DLD1 (cell line): ENCODE results near the gene ZC2HC1C.

Experiments
- in situ Hi-C: cut with HindIII; loops from 2 replicates; pipeline ENCODE4 v1.10.0; 2017; ENCODE audit warnings: low sequenced_read_pairs

The ZC2HC1C gene

DNA sequence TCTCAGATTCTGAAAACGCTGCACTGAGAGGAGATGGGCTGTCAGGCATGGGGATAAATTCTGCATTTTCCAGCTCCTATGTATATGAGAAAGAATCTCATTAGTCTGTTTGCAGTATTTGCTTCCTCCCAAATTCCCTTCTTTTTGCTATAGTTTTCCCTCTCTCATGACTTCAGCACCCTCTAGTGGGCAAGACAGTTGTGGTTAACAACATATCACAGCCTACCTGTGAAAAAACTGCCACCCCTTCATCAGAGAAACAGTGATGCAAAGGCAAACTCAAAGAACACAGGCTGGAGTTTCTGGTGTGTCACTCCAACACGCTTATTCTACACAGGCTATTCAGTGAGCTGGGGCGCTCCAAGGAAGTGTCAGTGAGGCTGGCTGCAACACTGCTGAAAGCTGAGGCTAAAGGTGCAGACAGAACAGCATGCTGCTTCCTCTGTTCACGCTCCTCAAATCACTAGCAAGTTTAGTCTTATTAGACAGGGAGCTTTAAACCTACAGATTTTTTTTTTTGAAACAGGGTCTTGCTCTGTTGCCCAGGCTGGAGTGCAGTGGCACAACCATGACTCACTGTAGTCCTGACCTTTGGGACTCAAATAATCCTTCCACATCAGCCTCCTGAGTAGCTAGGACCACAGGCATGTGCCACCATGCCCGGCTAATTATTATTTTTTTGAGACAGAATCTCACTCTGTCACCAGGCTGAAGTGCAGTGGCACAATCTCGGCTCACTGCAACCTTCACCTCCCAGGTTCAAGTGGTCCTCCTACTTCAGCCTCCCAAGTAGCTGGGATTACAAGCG is 19.3 kb downstream of the ZC2HC1C start:
- in situ Hi-C loops, result no loop called here

DNA sequence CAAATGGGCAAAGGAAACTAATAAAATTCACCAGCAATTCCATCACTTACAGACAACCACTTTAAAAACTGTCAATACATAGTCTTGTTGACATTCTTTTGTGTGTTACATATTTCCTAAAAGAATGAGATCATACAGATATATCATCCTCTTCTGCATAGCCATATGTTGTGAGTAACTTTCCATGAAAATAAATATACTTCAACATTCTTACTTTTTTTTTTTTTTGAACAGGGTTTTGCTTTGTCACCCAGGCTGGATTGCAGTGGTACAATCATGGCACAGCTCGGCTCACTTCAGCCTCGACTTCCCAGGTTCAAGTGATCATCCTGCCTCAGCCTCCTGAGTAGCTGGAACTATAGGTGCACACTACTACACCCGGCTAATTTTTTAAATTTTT is 20.9 kb downstream of the ZC2HC1C start:
- in situ Hi-C loops, result no loop called here

DNA sequence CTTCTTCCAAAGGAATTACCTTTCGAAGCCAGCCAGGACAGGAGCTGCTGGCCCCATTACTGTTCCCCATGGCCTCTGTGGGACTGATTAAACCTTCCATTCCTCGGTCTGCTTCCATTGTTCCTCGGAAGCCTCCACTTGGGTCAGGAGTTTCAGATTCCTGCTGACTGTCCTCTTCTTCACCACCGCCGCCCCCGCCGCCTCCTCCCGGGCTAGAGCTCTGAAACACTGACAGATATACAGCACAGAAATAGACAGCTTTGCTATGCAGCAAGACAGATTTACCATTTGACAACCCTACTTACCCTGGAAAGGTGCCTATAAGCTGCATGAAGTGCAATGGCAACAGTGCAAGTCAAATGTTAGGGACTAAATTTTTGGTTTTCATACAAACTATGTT is 21.8 kb downstream of the ZC2HC1C start:
- in situ Hi-C loops, result no loop called here

DNA sequence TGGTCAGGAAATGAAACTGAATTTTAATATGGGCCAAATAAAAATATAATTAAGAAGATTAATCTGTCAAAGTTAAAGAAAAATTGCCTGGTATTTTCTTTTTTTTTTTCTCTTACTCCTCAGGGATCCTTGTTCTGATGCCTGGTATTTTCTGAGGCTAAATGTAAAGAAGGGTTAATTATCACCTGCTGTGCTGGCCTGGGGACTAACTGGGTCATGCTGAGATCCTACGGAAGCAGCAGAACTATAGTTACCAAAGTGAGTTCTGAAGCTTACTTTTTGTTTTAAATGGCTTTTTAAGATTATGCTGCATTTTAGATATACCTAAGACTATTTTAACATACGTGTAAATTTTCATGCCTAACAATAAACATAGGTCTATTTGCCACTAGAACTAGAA is 23.3 kb downstream of the ZC2HC1C start:
- in situ Hi-C loops, result no loop called here

DNA sequence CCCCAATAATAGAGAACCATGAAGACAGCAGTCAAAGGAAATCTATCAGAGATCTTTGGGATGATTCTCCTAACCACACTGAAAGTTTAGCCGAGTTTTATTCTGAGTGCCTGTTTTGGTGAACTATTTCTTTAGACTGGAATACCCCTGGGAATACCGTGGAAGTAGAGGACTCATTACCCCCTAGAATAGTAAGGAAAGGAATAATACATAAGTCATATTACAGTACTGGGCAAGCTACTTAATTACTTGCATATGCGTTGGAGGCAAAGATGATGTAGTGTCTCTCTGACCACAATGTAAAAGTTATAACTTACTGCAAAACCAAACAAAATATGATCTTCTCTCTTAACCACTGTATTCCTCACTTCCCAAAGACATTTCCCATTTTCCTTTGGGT is 25.5 kb downstream of the ZC2HC1C start:
- in situ Hi-C loops, result no loop called here

DNA sequence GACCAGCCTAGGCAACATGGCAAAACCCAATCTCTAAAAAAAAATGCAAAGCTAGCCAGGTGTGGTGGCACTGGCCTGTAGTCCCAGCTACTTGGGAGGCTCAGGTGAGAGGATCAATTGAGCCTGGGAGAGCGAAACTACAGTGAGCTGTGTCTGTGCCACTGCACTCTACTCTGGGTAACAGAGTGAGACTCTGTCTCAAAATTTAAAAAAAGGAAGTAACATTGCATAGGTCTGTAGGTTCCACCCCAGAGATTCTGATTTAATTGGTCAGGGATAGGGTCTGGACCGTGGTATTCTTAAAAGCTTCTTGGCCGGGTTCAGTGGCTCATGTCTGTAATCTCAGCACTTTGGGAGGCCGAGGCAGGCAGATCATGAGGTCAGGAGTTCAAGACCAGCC is 26.2 kb downstream of the ZC2HC1C start:
- in situ Hi-C loops, result no loop called here

DNA sequence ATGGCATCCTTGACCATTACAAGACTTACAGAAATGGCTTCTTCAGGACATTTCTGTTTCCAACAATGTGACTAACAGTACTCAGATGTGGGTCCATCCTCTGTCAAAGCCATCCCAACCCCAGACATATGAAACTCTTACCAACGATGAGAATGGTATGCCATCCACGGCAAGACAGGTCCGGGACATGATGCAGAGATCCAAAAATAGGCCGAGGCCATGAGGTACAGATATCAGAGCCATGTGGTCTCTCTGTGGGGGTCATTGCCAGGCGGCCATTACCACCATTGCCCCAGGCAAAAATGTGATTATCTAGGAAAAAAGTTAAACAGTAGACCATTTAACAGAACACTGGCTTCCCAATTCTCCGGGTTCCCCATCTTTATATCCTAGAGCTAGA is 27.5 kb downstream of the ZC2HC1C start:
- in situ Hi-C loops, result no loop called here

DNA sequence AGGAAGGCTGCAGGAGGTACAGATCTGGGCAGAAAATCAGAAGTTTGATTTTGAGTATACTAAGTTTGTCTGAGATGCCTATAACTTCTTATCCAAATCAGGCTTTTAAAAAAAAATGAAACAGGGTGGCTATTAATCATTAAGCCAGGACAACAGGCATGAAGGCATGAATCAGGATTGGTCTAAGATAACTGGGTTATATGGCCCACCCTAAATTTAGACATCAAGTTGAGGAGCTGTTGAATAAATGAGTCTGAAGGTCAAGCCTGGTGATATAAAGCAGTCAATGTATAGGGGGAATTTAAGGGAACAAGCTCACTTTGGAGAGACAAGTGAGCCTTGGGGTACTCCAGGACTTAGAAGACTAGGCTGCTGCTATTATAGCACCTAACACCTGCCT is 28.8 kb downstream of the ZC2HC1C start:
- in situ Hi-C loops, result no loop called here

DNA sequence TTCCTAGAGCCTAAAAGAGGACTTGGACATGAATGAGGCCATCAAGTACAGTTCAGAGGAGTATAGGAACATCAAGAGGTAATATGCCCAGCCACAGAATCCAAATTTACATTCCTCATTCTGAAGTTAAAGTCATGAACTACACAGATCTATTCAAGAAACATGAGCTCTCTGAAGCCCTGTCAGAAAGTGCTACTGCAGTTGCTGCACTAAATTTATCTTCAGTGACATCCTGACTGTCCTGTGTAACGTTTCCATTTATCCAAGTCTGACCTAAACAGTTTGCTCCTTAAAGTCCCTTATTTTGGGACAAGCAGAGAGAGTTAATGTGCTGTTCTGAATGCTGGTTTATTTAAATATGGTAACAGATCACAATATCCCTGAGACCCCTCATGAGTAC is 29.2 kb downstream of the ZC2HC1C start:
- in situ Hi-C loops, result no loop called here

DNA sequence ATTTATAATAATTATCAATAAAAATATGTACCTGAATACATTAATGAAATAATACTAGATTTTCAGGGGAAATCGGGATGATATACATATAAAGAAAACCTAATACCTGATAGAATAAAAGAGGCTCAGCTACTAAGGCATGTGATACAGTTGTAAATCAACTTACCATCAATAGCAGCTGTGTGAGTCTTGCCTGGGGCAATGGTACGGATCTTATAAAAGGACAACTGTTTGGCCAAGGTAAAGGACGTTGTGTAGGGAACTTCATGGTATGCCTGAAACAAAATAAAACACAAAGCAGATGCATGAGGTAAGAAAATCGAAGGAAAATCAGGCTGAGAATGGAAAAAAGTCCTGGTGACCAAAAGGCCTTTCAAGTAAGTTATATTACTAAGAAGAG is 32.0 kb downstream of the ZC2HC1C start:
- in situ Hi-C loops, result no loop called here

DNA sequence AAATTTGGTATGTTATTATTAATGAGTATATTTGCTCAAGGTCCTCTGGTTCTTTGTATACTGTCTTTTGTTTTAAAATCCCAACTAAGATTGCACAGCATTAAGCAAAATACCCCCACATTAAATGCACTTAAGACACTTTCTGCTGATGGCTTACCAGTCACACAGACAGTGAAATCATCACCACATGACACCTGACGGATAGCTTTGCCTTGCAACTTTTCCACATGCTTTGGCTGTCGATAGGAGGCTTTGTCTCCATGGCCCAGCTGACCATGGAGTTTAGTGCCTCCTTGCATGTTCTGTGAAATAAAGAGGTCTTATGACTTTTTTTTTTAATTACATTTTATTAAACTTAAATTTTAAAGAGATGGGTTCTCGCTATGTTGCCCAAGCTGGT is 37.7 kb downstream of the ZC2HC1C start:
- in situ Hi-C loops, result no loop called here

DNA sequence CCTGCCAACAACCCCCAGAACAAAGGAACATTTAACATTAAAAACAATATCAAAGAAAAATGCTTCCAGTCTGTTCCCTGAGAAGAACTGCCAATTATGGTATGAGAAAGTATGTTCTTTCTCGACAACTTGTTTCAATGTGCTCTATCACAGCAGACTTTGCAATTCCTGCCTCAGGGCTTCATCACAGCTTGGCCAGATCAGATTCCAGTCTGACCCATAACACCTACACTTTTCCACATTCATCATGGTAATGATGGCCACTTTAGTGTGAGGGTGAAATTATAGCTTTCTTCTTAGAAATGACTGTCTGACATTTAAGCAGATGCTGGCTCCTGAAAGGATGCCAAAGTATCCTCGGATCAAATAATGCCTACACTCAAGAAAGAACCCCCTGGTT is 40.4 kb downstream of the ZC2HC1C start:
- in situ Hi-C loops, result no loop called here

DNA sequence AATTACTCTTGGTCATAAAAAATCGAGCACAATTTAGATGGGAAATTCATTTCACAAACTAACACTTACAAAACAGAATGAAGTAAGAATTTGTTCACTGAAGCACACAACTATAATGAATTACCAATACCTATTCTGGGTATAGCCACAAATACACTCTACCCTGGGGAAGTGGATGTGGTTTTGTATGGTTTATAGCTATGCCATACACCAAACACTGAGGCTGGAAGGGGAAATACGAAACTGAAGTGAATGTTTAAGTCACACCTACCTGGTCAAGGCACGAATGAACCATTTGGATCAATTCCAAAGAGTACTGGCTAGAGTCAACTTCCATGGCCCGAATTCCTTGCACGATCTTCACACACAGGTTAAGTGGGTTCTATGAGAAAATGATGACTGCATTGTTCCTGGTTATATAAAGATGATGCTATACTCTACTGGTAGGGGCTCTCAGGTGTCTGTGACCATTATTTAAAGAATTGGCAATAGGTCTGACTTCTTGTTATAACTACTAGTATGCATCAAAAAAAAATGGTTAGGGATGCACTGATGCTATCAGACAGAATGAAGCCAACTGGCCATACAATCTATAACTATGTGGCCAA is 44.6 kb downstream of the ZC2HC1C start:
- in situ Hi-C loops, result no loop called here

DNA sequence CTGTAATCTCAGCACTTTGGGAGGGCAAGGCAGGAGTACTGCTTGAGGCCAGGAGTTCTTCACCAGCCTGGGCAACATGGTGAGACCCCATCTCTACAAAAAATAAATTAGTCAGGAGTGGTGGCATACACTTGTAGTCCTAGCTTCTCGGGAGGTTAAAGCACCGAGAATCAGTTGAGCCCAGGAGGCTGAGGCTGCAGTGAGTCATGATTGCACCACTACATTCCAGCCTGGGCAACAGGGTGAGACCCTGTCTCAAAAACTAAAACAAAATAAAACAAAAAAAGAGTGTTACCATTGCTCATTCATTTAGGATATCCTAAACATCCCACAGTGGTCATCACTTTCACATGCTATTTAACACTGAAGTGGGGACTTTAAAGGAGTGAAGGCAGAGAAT is 49.6 kb downstream of the ZC2HC1C start:
- in situ Hi-C loops, result no loop called here

DNA sequence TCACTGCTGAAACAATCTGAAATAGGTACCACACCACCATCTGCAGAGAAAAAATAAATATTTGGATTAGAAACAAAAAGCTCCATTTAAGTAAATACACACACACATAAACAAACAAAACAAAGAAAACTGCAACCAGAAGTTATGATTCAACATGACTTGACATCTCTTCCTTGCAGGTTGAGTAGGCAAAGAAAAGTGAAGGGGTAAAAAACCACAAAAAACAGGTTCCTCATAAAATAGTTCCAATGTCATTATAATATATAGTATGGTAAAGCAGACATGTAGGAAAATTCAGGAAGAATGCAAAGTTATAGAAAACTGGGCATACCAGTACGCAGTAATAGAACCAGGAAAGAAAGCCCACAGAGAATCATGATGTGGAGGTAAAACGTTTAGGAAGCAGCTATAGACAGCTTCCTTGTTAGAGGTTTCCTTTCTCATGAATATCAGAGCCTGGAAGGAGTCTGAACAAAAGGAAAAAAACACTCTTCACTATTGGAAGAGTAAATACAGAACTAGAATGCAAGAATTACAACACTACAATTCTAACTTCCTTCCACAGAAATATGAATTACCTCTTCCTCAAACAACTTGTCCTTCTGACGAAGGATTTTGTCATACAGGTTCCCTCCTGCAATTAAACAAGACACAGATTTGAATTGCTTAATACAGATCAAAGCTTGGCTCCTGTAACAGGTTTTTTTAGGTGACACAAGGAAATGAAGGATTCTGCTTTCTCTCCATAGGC is 51.3 kb downstream of the ZC2HC1C start:
- in situ Hi-C loops, result no loop called here

DNA sequence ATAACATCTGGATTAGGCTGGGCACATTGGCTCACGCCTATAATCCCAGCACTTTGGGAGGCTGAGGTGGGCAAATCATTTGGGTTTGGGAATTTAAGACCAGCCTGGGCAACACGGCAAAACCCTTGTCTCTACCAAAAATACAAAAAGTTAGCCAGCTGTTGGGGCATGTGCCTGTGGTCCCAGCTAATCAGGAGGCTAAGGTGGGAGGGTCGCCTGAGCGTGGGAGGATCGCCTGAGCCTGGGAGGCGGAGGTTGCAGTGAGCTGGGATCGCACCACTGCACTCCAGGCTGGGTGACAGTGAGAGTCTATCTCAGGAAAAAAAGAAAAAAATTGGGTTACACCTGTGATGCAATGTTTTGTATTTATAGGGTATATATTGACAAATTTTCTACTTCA is 52.1 kb downstream of the ZC2HC1C start:
- in situ Hi-C loops, result no loop called here

DNA sequence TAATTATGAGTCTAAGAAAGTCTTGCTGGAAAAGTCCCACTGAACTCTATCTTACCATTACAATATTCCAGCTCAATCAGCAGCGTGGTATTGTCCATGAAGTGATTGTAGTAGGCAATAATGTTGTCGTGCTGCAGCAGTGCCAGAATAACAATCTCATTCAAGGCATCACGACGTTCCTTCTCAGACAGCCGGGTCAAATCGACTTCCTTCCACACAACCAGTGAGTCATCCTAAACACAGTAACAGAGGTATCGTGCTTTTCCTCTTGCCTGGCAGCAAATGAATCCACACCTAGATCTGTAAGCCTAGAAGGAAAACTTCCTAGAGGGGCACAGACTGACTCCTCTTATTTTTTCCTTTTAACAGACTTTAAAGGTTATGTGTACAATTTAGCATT is 54.5 kb downstream of the ZC2HC1C start:
- in situ Hi-C loops, result no loop called here

DNA sequence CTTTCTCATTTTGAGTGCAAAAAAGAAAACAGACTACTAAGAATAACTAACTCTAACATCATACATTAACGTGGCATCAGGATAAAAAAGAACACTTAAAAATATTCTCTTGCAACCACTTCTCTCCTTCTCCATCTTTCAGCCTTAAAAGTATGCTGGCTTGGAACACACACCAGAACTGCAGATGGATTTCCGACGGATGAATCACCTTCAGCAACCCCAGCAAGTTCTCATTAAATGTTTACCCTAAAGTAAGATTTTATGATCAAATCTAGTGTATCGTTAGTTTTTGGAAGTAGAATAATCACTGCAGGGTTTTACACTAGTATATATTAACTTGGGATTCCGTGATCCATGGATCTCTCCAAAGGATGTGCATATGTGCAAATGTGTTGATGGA is 56.2 kb downstream of the ZC2HC1C start:
- in situ Hi-C loops, result loop anchor here (5.0 kb wide), 1 partner anchor 177 kb away; no protein-coding TSS in a partner anchor

DNA sequence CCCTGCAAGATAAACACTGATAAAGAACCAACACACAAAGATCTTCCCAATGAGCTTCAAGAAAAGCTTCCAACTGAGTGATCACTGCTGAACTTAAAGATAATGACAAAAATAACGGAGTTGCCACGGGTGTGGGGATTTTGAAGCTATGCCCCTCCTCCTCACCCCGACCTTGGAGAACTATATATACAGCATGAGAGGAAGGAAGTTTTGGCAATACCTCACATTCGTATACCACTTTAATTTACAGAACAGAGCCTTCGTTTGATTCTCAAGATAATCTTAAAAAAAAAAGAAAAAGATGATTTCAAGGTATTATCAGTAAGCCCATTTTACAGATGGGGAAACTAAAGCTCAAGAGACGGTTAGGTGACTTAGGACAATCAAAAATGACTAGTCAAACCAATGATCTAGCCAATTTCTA is 56.7 kb downstream of the ZC2HC1C start:
- in situ Hi-C loops, result loop anchor here (5.0 kb wide), 1 partner anchor 176 kb away; no protein-coding TSS in a partner anchor

DNA sequence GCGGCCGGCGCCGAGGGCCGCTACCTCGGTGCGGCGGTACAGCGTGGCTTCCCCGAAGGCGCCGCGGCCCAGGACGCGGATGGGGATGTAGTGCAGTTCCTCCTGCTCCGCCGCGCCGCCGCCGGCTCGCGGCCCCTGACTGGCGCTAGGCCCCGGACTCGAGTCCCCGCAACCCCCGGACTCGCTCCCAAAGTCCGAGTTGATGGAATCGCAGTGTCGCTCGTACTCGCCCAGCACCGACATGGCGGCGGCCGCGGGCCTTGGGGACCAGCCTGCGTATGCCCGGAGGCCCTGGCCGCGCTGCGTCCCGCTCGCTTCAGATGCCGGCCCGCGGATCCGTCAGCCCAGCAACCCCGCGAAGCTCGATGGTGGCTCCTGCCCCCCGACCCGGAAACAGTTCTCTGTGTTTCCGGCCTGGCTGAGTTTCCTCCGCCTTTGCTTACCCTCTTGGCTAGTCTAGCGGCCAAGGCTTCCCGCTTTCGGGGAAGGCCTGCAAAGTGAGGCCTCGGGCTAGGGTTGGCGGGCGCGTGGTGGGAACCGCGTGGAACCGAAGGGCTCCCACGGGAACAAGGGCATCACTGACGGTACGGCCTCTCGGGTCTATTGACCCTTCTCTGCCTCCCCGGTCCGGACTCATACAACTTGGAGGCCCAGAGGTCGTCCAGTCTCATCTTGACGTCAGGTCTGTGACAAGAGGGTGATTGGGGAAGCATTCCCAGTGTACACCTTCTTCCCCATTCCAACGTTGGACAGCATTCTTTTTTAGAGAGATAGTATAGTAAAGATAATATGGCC is 57.4 kb downstream of the ZC2HC1C start, which contains the start of gene NEK9:
TSS of gene NEK9 (minus strand) at position 370 of the 795 bp plus-strand sequence. CDS start at position 243, 127 bp downstream.
- in situ Hi-C loops, result loop anchor here (5.0 kb wide), 1 partner anchor 175 kb away; no protein-coding TSS in a partner anchor

DNA sequence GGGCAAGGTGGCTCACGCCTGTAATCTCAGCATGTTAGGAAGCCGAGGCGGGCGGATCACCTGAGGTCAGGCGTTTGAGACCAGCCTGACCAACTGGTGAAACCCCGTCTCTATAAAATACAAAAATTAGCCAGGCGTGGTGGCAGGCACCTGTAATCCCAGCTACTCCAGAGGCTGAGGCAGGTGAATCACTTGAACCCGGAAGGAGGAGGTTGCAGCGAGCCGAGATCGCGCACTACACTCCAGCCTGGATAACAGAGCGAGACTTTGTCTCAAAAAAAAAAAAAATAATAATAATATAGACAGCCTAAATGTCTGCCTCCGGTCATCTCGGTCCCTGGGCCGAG is 58.0 kb downstream of the ZC2HC1C start:
- in situ Hi-C loops, result loop anchor here (5.0 kb wide), 1 partner anchor 175 kb away; no protein-coding TSS in a partner anchor
